ENCODE results near the gene CST4. TPM values are rescaled to one million over a fixed set of nuclear protein-coding genes. Genes with fewer than 3 reads are reported as not detected.

Gene CST4
- total and polyA plus RNA-seq, 8 donors, result not detected

GRCh38 chr20:23669327-23669726 lies 19.5 kb downstream of the CST4 start:
- FAIRE-seq (no peak), DNase-seq (no peak), ATAC-seq (no peak)
- Histone ChIP-seq H3K9me3 (no peaks in the 10 kb centered on the region), H3K27me3 (no peaks in the 10 kb centered on the region), H3K27ac (no peak overlapping the region), H3K36me3 (no peaks in the 10 kb centered on the region), H3K4me1 (no peaks in the 10 kb centered on the region), H3K4me3 (no peak overlapping the region)
- intact Hi-C loops (cut with DNase I), result no loop called here
- WGBS, 2 donors, result 75 to 100% methylated on average over 1 of the region's 1 CpG
- no peak for TF ChIP-seq CTCF (IDR thresholded peaks at IDR 0.05)

DNA sequence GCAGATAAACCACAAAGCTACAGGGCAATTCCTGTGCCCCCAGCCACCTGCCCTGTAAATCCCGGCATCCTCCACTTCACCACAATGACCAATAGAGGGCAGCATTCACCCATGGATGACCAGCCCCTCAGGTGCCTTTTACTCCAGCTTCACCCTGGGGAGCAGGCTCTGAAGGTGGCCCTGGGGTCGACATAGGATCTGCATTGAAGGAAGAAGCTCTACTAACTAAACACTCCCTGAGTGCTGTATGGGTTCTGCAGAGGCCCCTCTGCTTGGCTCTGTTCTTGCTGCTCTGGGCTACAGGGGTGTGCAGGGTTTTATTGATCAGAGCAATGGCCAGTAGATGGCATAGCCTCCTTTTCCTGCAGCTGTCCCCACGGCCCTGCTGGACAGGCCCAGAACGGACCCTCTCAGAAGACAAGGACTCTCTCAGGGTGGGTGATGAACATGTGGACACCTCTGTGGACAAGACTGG lies 20.3 kb downstream of the CST4 start:
- Histone ChIP-seq H3K27me3 (no peaks in the 10 kb centered on the region), H3K9me3 (no peaks in the 10 kb centered on the region), H3K4me3 (no peak overlapping the region), H3K27ac (no peak overlapping the region), H3K4me1 (no peaks in the 10 kb centered on the region), H3K36me3 (no peaks in the 10 kb centered on the region)
- peak; percentile 48 to 93 (median 84) for ATAC-seq
- TF ChIP-seq CTCF (IDR thresholded peaks at IDR 0.05), result peak; percentile 62 to 88 (median 72)
- WGBS, 2 donors, result 1 to 2% methylated on average over 4 of the region's 4 CpGs
- intact Hi-C loops (cut with DNase I), result no loop called here
- no peak for FAIRE-seq
- DNase-seq, result peak in 4 of 6 donors; percentile 11 to 45 (median 34)

DNA sequence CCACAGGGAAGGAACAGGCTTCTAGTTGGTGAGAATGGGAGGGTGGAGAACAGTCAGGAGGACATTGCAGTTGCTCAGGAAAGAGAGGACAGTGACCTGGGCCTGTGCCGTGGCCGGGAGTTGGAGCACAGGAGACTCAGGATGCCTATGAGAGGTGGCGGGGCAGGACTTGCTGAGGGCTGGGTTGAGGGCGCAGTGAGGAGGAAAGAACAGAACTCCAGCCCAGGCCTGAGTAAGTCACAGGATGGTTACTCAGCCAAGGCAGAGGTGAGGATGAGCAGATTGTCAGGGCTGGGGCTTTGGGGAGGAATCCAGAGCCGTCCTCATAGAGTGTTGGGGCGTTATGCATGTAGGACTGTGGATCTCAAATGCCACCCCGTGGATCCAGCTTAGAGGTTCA lies 21.2 kb downstream of the CST4 start:
- H3K9me3 ChIP-seq, result no peaks in the 10 kb centered on the region
- no peaks in the 10 kb centered on the region for H3K36me3 ChIP-seq
- H3K4me1 ChIP-seq, result no peaks in the 10 kb centered on the region
- ATAC-seq (no peak), FAIRE-seq (no peak), DNase-seq (no peak)
- intact Hi-C loops (cut with DNase I), result no loop called here
- no peak overlapping the region for H3K27ac ChIP-seq
- no peaks in the 10 kb centered on the region for H3K27me3 ChIP-seq
- WGBS, 2 donors, result 64 to 71% methylated on average over 7 of the region's 7 CpGs
- no peak for TF ChIP-seq CTCF (IDR thresholded peaks at IDR 0.05)
- H3K4me3 ChIP-seq, result no peak overlapping the region

DNA sequence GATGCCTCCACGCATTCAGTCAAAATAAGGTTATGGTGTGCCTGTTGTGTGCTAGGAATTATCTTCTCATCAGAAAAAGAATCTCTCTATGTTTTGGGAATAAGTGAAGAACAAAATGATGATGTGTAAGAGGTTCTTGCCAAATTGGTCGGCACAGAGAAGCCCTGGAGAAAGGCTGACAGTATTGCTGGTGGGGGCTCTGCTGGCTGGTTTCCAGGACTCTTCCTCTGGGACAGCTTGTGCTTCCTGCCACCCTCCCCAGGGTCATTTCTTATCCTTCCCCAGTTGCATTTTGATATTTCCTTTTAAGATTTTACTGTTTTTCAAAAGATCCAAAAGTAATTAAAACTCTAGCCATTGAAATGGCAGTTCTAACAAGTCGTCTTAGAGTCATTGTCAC lies 22.1 kb downstream of the CST4 start:
- Histone ChIP-seq H3K27me3 (no peaks in the 10 kb centered on the region), H3K27ac (no peak overlapping the region), H3K9me3 (no peaks in the 10 kb centered on the region), H3K4me1 (no peaks in the 10 kb centered on the region), H3K36me3 (no peaks in the 10 kb centered on the region), H3K4me3 (no peak overlapping the region)
- FAIRE-seq, result no peak
- ATAC-seq, result no peak
- intact Hi-C loops (cut with DNase I), result no loop called here
- 45 to 52% methylated on average over 3 of the region's 3 CpGs for WGBS, 2 donors
- TF ChIP-seq CTCF (IDR thresholded peaks at IDR 0.05), result no peak
- no peak for DNase-seq

DNA sequence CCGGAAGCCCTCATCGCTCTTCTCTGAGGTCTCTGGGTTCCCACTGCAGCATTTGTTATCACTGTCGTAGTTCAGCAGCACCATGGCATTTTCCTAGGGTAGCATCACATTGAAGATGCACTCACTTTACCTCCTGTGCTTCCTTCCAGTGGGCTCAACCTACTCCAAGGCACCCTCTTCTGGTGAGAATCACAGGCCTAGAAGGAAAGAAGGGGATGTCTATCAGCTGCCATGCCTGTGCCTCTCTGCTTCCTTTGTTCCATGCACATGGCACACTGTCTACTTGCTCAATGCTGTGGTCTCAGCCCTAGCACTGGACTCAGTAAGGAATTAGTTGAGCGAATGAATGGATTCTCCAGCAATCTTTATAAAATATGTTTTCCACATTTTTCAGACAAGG lies 22.6 kb downstream of the CST4 start:
- H3K4me3 ChIP-seq, result no peak overlapping the region
- no peaks in the 10 kb centered on the region for H3K9me3 ChIP-seq
- H3K36me3 ChIP-seq, result no peaks in the 10 kb centered on the region
- H3K27ac ChIP-seq, result no peak overlapping the region
- H3K4me1 ChIP-seq, result no peaks in the 10 kb centered on the region
- intact Hi-C loops (cut with DNase I), result no loop called here
- DNase-seq (no peak), ATAC-seq (no peak), FAIRE-seq (no peak)
- H3K27me3 ChIP-seq, result no peaks in the 10 kb centered on the region
- WGBS, 2 donors, result 71 to 72% methylated on average over 4 of the region's 4 CpGs
- no peak for TF ChIP-seq CTCF (IDR thresholded peaks at IDR 0.05)
